ENCODE measurements around the gene TBC1D30.

DNA sequence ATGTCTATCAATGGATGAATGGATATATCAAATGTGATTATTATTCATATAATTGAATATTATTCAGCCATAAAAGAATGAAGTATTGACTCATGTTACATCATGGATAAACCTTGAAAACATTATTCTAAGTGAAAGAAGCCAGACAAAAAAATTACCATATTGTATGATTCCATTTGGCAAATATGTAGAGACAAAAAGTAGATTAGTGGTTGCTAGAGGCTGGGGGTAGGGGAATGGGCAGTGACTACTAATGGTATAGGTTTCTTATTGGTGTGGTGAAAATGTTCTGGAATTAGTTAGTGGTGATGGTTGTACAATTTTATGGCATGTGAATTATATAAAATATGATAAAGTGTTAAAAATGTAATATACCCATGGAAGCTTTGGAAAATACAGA, 33.4 kb upstream of the TBC1D30 start:
- TF ChIP-seq, protein P1, sequence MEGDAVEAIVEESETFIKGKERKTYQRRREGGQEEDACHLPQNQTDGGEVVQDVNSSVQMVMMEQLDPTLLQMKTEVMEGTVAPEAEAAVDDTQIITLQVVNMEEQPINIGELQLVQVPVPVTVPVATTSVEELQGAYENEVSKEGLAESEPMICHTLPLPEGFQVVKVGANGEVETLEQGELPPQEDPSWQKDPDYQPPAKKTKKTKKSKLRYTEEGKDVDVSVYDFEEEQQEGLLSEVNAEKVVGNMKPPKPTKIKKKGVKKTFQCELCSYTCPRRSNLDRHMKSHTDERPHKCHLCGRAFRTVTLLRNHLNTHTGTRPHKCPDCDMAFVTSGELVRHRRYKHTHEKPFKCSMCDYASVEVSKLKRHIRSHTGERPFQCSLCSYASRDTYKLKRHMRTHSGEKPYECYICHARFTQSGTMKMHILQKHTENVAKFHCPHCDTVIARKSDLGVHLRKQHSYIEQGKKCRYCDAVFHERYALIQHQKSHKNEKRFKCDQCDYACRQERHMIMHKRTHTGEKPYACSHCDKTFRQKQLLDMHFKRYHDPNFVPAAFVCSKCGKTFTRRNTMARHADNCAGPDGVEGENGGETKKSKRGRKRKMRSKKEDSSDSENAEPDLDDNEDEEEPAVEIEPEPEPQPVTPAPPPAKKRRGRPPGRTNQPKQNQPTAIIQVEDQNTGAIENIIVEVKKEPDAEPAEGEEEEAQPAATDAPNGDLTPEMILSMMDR (IDR thresholded peaks at IDR 0.05), result no peak
- TF ChIP-seq POLR2A (IDR thresholded peaks at IDR 0.05), result no peak

Data from lower leg skin (tissue), 3 donors.